Suprapubic skin (tissue), 4 donors: ENCODE results near the gene EPC1.

Experiments used
- EP300 ChIP-seq: sonication (generic); formaldehyde crosslinking; IDR thresholded peaks from one replicate; pipeline ENCODE4 v1.6.1; 2017; ENCODE audit warnings: antibody characterized with exemption
- POLR2A ChIP-seq, 2 donors: fragments of 450-650 bp; IDR thresholded peaks; one replicate each; pipeline ENCODE4 v1.6.1; 2017; ENCODE audit warnings: antibody characterized with exemption in 2 of 2, mild to moderate bottlenecking in 2 of 2, moderate library complexity in 2 of 2
- POLR2AphosphoS5 ChIP-seq, 3 donors: sonication (generic); formaldehyde crosslinking; IDR thresholded peaks; one replicate each; pipeline ENCODE4 v1.6.1; 2017; ENCODE audit warnings: antibody characterized with exemption in 3 of 3
- TF ChIP-seq, protein P1 (sequence below), 2 donors: fragments of 200-600 bp in 1 of 2; fragments of 450-650 bp in 1 of 2; sonication (generic) in 1 of 2; IDR thresholded peaks; one replicate each; pipeline ENCODE4 v1.5.1; 2016 to 2019; ENCODE audit warnings: antibody characterized with exemption in 2 of 2, mild to moderate bottlenecking in 1 of 2, moderate library complexity in 1 of 2

DNA sequence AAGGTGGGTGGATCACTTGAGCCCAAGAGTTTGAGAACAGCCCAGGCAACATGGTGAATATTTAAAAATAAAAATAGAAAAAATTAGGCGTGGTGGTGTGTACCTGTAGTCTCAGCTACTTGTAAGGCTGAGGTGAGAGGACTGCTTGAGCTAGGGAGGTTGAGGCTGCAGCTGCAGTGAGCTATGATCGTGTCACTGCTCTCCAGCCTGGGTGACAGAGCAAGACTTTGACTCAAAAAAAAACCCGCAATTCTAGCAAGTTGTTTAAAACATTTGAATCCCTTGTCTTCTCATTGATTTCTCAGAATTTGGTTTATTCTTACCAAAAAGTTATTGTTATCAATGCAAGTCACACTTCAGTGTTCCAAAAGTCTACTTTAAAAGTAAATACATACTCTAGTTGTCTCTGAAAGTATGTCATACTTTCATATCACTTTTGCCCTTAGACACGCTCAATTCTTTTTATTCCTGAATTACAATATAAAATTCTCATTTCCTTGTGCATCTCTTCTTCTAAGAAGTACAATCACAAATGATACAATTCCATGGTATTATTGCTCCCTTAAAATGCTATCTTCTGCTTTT, 6.3 kb downstream of the EPC1 start:
- TF ChIP-seq POLR2A (IDR thresholded peaks at IDR 0.05): no peak
- TF ChIP-seq, protein P1, sequence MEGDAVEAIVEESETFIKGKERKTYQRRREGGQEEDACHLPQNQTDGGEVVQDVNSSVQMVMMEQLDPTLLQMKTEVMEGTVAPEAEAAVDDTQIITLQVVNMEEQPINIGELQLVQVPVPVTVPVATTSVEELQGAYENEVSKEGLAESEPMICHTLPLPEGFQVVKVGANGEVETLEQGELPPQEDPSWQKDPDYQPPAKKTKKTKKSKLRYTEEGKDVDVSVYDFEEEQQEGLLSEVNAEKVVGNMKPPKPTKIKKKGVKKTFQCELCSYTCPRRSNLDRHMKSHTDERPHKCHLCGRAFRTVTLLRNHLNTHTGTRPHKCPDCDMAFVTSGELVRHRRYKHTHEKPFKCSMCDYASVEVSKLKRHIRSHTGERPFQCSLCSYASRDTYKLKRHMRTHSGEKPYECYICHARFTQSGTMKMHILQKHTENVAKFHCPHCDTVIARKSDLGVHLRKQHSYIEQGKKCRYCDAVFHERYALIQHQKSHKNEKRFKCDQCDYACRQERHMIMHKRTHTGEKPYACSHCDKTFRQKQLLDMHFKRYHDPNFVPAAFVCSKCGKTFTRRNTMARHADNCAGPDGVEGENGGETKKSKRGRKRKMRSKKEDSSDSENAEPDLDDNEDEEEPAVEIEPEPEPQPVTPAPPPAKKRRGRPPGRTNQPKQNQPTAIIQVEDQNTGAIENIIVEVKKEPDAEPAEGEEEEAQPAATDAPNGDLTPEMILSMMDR (IDR thresholded peaks at IDR 0.05): no peak
- TF ChIP-seq EP300: no peak
- no peak for TF ChIP-seq POLR2AphosphoS5 (IDR thresholded peaks at IDR 0.05)
